ENCODE measurements around the gene CZIB.
"Not testable (repeated sequence)": the region's sequence is repeated elsewhere in the genome, so short reads cannot be mapped to it uniquely, and the experiment has no call there.

GRCh38 chr1:53205496-53205895, 14.9 kb downstream of the CZIB start:
- TF ChIP-seq CTCF (IDR thresholded peaks at IDR 0.05); SIN3A (IDR thresholded peaks at IDR 0.05; ENCODE audit: borderline replicate concordance, insufficient read depth, low read depth, low read length); POLR2AphosphoS5 (IDR thresholded peaks at IDR 0.05; ENCODE audit: low read depth, low read length): not testable (repeated sequence)
- TF ChIP-seq, protein P1, sequence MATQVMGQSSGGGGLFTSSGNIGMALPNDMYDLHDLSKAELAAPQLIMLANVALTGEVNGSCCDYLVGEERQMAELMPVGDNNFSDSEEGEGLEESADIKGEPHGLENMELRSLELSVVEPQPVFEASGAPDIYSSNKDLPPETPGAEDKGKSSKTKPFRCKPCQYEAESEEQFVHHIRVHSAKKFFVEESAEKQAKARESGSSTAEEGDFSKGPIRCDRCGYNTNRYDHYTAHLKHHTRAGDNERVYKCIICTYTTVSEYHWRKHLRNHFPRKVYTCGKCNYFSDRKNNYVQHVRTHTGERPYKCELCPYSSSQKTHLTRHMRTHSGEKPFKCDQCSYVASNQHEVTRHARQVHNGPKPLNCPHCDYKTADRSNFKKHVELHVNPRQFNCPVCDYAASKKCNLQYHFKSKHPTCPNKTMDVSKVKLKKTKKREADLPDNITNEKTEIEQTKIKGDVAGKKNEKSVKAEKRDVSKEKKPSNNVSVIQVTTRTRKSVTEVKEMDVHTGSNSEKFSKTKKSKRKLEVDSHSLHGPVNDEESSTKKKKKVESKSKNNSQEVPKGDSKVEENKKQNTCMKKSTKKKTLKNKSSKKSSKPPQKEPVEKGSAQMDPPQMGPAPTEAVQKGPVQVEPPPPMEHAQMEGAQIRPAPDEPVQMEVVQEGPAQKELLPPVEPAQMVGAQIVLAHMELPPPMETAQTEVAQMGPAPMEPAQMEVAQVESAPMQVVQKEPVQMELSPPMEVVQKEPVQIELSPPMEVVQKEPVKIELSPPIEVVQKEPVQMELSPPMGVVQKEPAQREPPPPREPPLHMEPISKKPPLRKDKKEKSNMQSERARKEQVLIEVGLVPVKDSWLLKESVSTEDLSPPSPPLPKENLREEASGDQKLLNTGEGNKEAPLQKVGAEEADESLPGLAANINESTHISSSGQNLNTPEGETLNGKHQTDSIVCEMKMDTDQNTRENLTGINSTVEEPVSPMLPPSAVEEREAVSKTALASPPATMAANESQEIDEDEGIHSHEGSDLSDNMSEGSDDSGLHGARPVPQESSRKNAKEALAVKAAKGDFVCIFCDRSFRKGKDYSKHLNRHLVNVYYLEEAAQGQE (IDR thresholded peaks at IDR 0.05; ENCODE audit: insufficient read depth in 1 of 2, low read depth in 2 of 2, low read length in 1 of 2): not testable (repeated sequence)
